ENCODE data around the gene NCAPH2.

GRCh38 chr22:50562523-50563412, 54.7 kb downstream of the NCAPH2 start, which contains the start of gene SYCE3:
- no peak for TF ChIP-seq EP300 (IDR thresholded peaks at IDR 0.05)
- TF ChIP-seq CTCF (IDR thresholded peaks at IDR 0.05) = peak; percentile 98 to 99 (median 99)
- TF ChIP-seq POLR2A (IDR thresholded peaks at IDR 0.05) = peak in 3 of 4 donors; percentile 41 to 89 (median 56)
